ENCODE results near the gene SLFN5.
"Not testable (repeated sequence)": the region's sequence is repeated elsewhere in the genome, so short reads cannot be mapped to it uniquely, and the experiment has no call there.

SLFN5 gene

DNA sequence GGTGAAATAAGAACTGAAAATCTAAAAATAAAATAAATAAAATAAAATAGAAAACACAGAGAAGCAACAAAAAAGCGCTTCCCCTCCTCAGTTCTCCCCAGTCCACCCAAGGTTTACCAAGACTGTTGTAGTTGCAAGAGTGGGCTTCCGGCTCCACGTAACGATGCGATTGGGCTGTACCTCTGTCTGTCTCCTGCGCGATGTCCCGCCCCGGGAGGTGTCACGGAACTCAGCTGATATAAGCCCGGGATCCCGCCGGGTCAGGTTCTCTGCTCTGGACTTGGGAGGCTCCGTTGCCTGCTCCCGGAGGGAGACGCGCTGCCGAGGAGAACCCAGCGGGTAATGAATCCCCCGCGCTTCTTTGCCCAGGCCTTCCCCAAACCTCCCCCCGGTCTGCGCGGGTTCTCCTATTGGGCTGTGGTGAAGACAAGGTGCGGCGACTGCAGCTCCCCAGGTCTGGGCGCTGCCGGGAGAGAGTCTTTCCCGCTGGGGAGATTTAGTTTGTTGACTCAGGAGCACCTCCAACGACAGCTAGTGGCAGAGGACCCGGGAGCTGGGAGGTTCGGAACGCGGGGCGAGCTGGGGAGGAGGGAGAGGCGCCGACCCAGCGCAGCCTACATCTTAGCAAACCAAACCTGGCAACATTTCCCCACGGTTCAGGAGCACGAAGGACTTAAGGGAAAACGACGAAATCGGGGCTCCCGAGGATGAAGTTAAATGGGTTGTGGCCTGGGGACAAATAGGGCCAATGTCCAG, at the start of gene SLFN5:
TSS of gene SLFN5 (plus strand) at position 268 of the 756 bp plus-strand sequence. CDS start 15,619 bp downstream, outside the sequence.
- DNase-seq, result peak in 1 of 2 experiments; percentile 10

DNA sequence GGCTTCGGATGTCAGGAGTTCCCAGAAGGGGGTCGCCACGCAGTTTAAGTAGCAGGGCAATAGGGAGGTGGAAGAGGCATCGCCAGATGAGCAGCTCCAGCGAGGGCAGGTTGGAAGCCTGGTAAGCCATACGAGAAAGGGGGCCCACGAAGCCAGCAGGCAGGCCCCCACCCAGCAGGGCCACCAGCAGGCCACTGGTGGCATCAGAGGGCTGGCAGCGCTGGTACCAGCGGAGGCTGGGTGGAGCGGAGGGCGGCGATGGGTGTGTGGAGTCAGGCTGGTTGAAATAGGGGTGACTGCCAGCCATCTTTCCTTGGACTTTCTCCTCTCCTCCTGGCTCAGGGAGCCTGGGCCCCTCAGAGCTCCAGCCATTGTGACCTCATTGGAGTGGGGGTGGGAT, 48.9 kb upstream of the SLFN5 start, which contains the start of gene SLC35G3:
TSS of gene SLC35G3 (minus strand) at position 393 of the 400 bp plus-strand sequence. CDS start at position 307, 86 bp downstream.
- DNase-seq, result not testable (repeated sequence)

- DNase-seq, result not testable (repeated sequence)
Observed at GRCh38 chr17:35195062-35195461, 47.8 kb upstream of the SLFN5 start.

GRCh38 chr17:35202582-35202981, 40.3 kb upstream of the SLFN5 start:
- DNase-seq, result not testable (repeated sequence)

DNA sequence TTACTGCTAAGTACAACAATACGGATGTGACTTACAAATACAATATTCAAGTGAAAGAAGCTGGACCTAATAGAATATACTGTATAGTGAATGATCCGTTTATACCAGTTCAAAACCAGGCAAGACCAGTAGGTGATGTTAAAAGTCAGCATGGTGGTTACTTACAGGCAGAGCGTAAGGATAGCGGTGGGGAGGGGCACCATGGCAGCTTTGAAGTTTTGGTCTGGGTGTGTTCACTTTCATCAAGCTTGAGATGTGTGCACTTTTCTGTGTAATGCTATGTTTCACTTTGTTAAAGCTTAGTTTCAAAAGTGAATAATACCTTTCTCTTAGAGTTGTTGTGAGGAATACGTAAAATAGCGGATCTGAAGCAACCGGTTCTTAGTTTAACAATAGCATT, 32.1 kb upstream of the SLFN5 start:
- no peak for DNase-seq

DNA sequence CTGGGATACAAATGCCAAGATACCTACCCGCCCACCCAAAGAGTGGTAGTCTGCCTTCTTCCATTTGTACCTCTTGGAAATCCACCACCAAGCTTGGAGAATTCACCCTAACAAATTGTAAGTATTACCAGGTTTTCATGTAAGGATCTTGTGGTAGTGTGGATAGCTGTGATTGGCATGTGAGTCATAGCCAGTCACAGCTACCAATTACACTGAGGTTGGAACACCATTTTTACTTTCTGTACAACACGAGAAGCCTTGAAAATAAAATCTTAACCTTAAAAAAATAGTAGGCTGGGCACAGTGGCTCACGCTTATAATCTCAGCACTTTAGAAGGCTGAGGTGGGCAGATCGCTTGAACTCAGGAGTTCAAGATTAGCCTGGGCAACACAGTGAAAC, 30.2 kb upstream of the SLFN5 start:
- DNase-seq, result no peak

- DNase-seq, result no peak
Observed at GRCh38 chr17:35213412-35213940, 29.4 kb upstream of the SLFN5 start.

DNA sequence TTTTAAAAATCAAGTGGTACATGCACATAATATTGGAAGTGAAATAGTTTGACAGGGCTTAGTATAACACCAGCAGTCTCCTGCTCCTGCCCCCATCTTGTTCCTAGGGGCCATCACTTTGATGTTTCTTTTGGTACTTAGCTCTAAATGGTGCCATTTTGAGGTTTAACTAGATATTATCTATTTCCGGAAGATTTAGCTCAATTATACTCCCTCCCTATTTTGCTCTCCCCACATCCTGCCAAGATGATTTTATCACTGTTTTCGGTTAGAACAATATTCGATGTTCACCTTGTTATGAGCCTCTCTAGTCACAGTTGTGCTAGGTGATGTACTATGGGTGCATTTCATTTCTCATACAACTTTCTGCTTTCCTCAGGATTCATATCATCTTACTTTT, 28.7 kb upstream of the SLFN5 start:
- no peak for DNase-seq

GRCh38 chr17:35214631-35215273, 28.1 kb upstream of the SLFN5 start:
- DNase-seq, result no peak

- no peak for DNase-seq
Observed at GRCh38 chr17:35217107-35217506, 25.8 kb upstream of the SLFN5 start.

DNA sequence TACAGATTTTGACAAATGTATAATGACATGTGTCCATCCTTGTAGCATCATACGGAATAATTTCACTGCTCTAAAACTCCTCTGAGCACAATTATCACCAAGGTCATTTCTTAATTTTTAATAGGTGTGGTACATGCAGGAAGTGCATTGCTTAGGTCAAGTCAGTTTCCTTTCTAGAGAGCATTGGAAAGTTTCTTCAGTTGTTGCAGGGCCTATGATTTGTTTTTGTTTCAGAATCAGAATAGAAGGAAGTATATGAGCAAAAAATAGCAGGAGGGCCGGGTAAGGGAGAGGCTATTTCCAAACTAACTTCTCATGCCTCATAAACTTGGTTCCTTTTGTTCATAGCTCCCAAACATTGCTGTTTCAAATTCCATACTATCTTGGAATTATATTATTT, 24.0 kb upstream of the SLFN5 start:
- no peak for DNase-seq

GRCh38 chr17:35222452-35222851, 20.4 kb upstream of the SLFN5 start:
- DNase-seq, result no peak

DNA sequence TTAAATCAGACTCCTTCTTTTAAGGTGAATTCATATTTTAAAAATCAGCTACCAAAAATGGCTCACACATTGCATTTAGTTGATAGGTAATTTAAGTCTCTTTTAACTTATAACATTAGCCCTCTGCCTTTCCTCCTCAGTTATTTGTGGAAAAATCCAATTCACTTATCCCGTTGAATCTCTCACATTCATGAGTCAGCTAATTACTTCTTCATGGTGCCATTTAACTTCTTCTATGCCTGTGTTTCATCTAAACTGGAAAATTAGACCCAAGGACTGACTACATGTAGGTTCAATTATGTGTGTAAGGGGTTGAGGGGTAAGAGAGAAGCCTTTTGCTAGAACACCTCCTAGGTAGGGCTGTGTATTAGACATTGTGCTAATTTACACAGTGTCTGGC, 18.4 kb upstream of the SLFN5 start:
- DNase-seq, result no peak

DNA sequence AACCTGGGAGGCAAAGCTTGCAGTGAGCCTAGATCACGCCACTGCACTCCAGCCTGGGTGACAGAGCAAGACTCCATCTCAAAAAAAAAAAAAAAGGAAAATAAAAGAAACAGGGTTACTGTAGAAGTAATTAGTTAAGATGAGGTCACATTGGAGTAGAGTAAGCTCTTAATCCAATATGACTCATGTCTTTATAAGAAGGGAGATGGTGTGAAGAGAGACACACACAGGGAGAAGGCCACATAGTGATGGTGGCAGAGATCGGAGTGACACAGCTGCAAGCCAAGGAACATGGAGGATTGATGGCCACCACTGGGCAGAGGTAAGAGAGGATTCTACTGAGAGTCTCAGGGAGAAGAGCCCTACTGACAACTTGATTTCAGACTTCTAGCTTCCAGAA, 15.3 kb upstream of the SLFN5 start:
- no peak for DNase-seq

- DNase-seq, result no peak
Observed at GRCh38 chr17:35229638-35230037, 13.2 kb upstream of the SLFN5 start.

GRCh38 chr17:35234315-35234714, 8.6 kb upstream of the SLFN5 start:
- DNase-seq, result not testable (repeated sequence)

DNA sequence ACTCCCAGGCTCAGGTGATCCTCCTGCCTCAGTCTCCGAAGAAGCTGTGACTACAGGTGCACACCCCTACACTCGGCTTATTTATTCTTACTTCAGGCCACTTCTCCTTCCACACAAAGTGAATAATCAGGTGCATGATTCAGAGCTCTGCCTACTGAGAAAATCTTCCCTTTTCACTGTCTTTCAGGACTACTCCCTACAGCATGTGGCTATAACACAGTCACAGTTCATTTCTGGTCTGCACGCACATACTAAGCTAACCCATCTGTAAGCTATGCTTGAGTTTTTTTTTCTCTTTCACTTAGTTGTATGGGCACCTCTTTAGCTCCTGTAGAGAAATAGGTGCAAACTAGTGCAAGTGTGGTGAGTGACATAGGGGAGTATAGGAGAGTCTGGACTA, 7.6 kb upstream of the SLFN5 start:
- DNase-seq, result no peak

- DNase-seq, result no peak
Observed at GRCh38 chr17:35235917-35236316, 7.0 kb upstream of the SLFN5 start.

GRCh38 chr17:35236821-35237220, 6.1 kb upstream of the SLFN5 start:
- DNase-seq, result no peak

DNA sequence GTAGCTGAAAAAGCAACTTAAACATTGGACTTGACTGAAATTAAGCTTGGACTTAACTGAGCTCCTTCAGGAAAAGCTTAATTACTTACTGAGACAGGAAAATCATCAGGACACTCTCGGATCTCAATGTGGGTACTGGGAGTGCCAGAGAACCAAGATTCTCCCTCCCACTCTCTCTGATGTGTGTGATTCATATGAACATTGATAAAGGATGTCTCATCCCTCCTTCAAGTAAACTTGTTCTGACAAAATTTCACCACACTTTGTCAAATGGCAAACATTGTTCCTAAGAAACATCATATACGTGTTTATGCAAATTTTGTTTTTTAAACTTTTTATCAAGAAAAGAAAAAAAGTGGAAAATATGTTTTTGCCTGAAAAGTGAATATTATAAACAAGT, 4.1 kb upstream of the SLFN5 start:
- no peak for DNase-seq

- DNase-seq, result no peak
Observed at GRCh38 chr17:35239823-35240222, 3.0 kb upstream of the SLFN5 start.

DNA sequence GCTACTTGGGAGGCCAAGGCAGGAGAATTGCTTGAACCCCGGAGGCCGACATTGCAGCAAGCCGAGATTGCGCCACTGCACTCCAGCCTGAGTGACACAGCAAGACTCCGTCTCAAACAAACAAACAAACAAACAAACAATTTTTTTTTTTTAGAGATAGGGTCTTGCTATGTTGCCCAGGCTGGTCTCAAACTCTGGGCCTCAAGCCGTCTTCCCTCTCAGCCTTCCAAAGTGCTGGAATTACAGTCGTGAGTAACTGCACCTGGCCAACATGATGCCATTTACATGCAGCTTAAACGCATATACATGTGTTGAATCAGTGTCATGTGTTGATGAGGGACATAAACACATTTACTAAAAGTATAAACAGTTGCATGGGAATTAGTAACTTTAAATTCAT, 2.0 kb upstream of the SLFN5 start:
- no peak for DNase-seq

GRCh38 chr17:35241520-35241919, 1.4 kb upstream of the SLFN5 start:
- no peak for DNase-seq

DNA sequence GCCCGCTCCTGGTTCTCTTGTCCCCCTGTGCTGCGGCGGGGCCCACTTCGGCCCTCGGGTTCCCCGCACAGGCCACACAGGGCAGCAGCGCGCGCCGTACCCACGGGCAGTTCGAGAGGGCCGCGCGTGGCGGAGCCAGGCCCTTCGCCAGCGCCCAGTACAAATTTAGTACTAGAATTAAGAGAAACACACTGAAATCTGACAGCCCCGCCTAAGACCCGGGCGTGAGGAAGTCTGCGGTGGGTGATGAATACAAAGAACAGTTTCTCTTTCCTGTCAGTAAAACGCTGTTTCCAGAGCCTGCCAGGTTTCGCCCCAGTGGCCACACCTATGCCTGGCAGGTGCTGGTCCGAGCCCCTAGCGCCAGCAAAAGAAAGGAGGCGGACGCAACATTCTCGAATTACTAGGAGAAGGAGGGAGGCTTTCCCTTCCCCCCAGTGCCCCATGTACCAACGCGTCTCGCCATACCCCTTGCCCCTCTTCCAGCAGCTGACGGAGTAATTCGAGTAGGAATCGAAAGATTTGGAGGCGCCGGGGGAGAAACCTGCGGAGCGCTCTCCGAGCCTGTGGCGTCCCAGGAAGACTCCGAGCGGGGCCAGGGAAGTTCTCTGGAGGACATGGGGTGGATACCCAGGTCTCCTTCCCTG, 591 bp upstream of the SLFN5 start:
- DNase-seq, result no peak
